Measurements from ENCODE around the gene FGF2.

DNA sequence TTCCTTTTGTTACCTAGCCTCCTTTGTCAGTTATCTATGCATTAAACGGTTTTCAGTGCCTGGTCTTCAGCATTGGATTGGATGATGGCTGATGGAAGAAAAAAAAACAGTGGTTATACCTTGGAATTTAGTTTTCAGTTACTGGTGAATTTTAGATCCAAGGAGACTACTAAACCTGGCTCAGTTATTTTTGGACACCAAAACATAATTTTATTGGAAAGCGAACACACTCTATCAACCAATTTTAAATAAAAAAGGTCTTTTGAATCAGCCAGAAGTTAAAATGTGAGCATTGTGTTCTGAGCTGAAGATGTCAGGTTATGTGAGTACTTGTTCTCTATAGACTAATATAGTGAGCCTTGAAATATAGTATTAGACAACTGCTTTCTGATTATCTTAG, 32.1 kb downstream of the FGF2 start:
- TF ChIP-seq CTCF (IDR thresholded peaks at IDR 0.05) (no peak), POLR2A (IDR thresholded peaks at IDR 0.05) (no peak)

Measured in testis (tissue), 2 donors.